ENCODE results near the gene ORM1. TPM values are rescaled to one million over a fixed set of nuclear protein-coding genes. Genes with fewer than 3 reads are reported as not detected.
A peak's percentile ranks its signal among the peaks of the same experiment; 100 is the strongest.

The ORM1 gene
- total RNA-seq, 1 experiment from 2014 or later: not detected

GRCh38 chr9:114370251-114370967, 47.5 kb downstream of the ORM1 start:
- TF ChIP-seq EZH2phosphoT487 (IDR thresholded peaks at IDR 0.05; ENCODE audit: borderline replicate concordance, low read length) (no peak), EZH2 (IDR thresholded peaks at IDR 0.05; ENCODE audit: low read length, unreplicated experiment) (no peak)
- TF ChIP-seq, protein P1, sequence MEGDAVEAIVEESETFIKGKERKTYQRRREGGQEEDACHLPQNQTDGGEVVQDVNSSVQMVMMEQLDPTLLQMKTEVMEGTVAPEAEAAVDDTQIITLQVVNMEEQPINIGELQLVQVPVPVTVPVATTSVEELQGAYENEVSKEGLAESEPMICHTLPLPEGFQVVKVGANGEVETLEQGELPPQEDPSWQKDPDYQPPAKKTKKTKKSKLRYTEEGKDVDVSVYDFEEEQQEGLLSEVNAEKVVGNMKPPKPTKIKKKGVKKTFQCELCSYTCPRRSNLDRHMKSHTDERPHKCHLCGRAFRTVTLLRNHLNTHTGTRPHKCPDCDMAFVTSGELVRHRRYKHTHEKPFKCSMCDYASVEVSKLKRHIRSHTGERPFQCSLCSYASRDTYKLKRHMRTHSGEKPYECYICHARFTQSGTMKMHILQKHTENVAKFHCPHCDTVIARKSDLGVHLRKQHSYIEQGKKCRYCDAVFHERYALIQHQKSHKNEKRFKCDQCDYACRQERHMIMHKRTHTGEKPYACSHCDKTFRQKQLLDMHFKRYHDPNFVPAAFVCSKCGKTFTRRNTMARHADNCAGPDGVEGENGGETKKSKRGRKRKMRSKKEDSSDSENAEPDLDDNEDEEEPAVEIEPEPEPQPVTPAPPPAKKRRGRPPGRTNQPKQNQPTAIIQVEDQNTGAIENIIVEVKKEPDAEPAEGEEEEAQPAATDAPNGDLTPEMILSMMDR (conservative IDR thresholded peaks at IDR 0.05; ENCODE audit: low read depth, low read length): no peak
- BruUV-seq (replicated peaks): no TSS peak
- intact Hi-C loops (cut with micrococcal nuclease): no loop called here
- Histone ChIP-seq H3K79me2 (ENCODE audit: low read length) (no peaks in the 10 kb centered on the region), H3K27me3 (ENCODE audit: low read length) (no peaks in the 10 kb centered on the region), H4K20me1 (ENCODE audit: low read length) (no peaks in the 10 kb centered on the region), H3K9me2 (replicated peaks; ENCODE audit: low read length) (no peaks in the 10 kb centered on the region), H3K9me3 (ENCODE audit: low read length) (no peaks in the 10 kb centered on the region), H3K36me3 (ENCODE audit: low read depth, low read length) (no peaks in the 10 kb centered on the region), H3K27ac (ENCODE audit: low read length) (no peak overlapping the region), H3K4me1 (ENCODE audit: insufficient read depth, low read length) (peaks cover 45% of the 10 kb centered on the region), H3K9ac (ENCODE audit: low read length) (no peak overlapping the region), H3K4me2 (ENCODE audit: low read length) (no peak overlapping the region), H3K4me3 (ENCODE audit: low read length) (no peak overlapping the region), H3F3A (ENCODE audit: low read length, unreplicated experiment) (no peaks in the 10 kb centered on the region), H2AFZ (ENCODE audit: low read length) (no peak overlapping the region)
- ATAC-seq (no peak), DNase-seq (no peak)
- POLR2A ChIA-PET (ENCODE audit: unreplicated experiment): no interaction called here
- CTCF ChIA-PET: no interaction called here

DNA sequence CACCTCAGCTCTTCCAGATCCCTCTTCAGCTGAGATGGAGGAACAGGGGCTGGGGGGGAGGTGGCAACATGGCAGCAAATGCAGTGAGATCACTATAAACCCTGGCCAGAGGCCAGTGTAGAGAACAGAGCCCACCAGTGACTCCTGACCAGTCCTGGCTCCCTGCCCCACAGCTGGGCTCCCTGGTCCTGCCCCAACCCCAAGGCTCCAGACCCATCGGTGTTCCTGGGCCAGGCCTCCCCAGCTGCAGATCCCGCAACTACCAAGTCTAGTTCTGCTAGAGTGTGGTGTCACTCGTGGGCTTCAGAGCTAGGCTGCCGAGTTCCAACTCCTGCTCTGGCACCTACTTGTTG, 48.0 kb downstream of the ORM1 start:
- Histone ChIP-seq H3K27ac (ENCODE audit: low read length) (no peak overlapping the region), H3K4me2 (ENCODE audit: low read length) (no peak overlapping the region), H4K20me1 (ENCODE audit: low read length) (no peaks in the 10 kb centered on the region), H3K9me3 (ENCODE audit: low read length) (no peaks in the 10 kb centered on the region), H3K36me3 (ENCODE audit: low read depth, low read length) (no peaks in the 10 kb centered on the region), H3K4me3 (ENCODE audit: low read length) (no peak overlapping the region), H3K79me2 (ENCODE audit: low read length) (no peaks in the 10 kb centered on the region), H3K27me3 (ENCODE audit: low read length) (no peaks in the 10 kb centered on the region), H3K9me2 (replicated peaks; ENCODE audit: low read length) (no peaks in the 10 kb centered on the region), H2AFZ (ENCODE audit: low read length) (no peak overlapping the region), H3K4me1 (ENCODE audit: insufficient read depth, low read length) (peaks cover 40% of the 10 kb centered on the region), H3K9ac (ENCODE audit: low read length) (no peak overlapping the region), H3F3A (ENCODE audit: low read length, unreplicated experiment) (no peaks in the 10 kb centered on the region)
- ChIA-PET POLR2A (ENCODE audit: unreplicated experiment) (no interaction called here), CTCF (no interaction called here)
- intact Hi-C loops (cut with micrococcal nuclease): no loop called here
- TF ChIP-seq EZH2 (IDR thresholded peaks at IDR 0.05; ENCODE audit: low read length, unreplicated experiment): no peak
- TF ChIP-seq, protein P1 (conservative IDR thresholded peaks at IDR 0.05; ENCODE audit: low read depth, low read length): no peak
- no peak for TF ChIP-seq EZH2phosphoT487 (IDR thresholded peaks at IDR 0.05; ENCODE audit: borderline replicate concordance, low read length)
- no peak for ATAC-seq
- no peak for DNase-seq
- BruUV-seq (replicated peaks): no TSS peak

DNA sequence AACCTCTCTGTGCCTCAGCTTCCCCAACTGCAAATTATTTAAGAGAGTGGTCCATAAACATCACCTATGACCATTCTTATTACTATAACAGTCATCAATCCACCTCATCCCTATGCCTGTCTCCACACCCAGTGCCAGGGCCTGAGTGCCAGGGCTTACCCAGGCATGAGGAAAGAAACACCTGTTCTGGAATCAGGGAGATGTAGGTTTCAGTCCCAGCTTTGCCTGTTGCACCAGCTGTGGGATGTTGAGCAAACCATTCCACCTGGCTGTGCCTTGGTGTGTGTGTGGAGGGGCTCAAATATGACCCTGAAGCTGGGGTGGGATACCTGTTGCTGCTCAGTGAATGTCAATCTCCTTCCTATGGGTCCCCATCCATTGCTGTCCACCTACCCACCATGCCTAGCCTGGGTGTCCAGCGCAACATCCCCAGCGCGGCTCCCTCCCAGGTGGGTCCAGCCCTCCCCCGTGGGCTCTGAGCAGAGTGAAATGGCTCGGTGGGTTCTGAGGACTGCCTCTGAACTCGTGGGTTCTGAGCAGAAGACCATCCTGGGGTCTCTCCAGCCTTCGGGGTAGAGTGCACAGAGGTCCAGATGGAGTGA, 48.5 kb downstream of the ORM1 start:
- ChIA-PET CTCF (no interaction called here), POLR2A (ENCODE audit: unreplicated experiment) (no interaction called here)
- ATAC-seq (no peak), DNase-seq (no peak)
- intact Hi-C loops (cut with micrococcal nuclease): no loop called here
- Histone ChIP-seq H3K4me3 (ENCODE audit: low read length) (no peak overlapping the region; the same call in 1 of the 2 replicates), H3F3A (ENCODE audit: low read length, unreplicated experiment) (no peaks in the 10 kb centered on the region), H3K4me1 (ENCODE audit: insufficient read depth, low read length) (peaks cover 37% of the 10 kb centered on the region), H3K9ac (ENCODE audit: low read length) (no peak overlapping the region), H3K9me3 (ENCODE audit: low read length) (no peaks in the 10 kb centered on the region), H4K20me1 (ENCODE audit: low read length) (no peaks in the 10 kb centered on the region), H3K36me3 (ENCODE audit: low read depth, low read length) (no peaks in the 10 kb centered on the region), H3K4me2 (ENCODE audit: low read length) (peak overlapping the region; percentile 75), H3K79me2 (ENCODE audit: low read length) (no peaks in the 10 kb centered on the region), H3K27ac (ENCODE audit: low read length) (peak overlapping the region; percentile 92), H2AFZ (ENCODE audit: low read length) (no peak overlapping the region), H3K27me3 (ENCODE audit: low read length) (no peaks in the 10 kb centered on the region), H3K9me2 (replicated peaks; ENCODE audit: low read length) (no peaks in the 10 kb centered on the region)
- no TSS peak for BruUV-seq (replicated peaks)
- TF ChIP-seq EZH2phosphoT487 (IDR thresholded peaks at IDR 0.05; ENCODE audit: borderline replicate concordance, low read length) (no peak), EZH2 (IDR thresholded peaks at IDR 0.05; ENCODE audit: low read length, unreplicated experiment) (no peak)
- TF ChIP-seq, protein P1 (conservative IDR thresholded peaks at IDR 0.05; ENCODE audit: low read depth, low read length): no peak
